CD14-positive monocyte (primary cell): ENCODE results near the gene SMYD4. TPM values are rescaled to one million over a fixed set of nuclear protein-coding genes. Genes with fewer than 3 reads are reported as not detected.

Experiments
- DNase-seq, 3 donors: peaks; one replicate each; pipeline ENCODE4 v3.0.0-alpha.2; 2011 to 2022
- H2AFZ ChIP-seq: 2 replicates; pipeline ENCODE4 v1.6.0; 2012; ENCODE audit warnings: mild to moderate bottlenecking, low read depth, low read length, inconsistent platforms; ENCODE audit not compliant: insufficient read depth, poor library complexity, severe bottlenecking
- H3K27ac ChIP-seq, 2 donors: 1 replicate in 1 of 2; 2 replicates in 1 of 2; pipeline ENCODE4 v1.5.1; 2012 to 2013; ENCODE audit warnings: low read length in 2 of 2, control low read depth in 1 of 2, inconsistent platforms in 1 of 2, low read depth in 1 of 2, mild to moderate bottlenecking in 1 of 2
- H3K27me3 ChIP-seq, 2 donors: one replicate each; pipeline versions ENCODE4 v1.6.0 to v1.6.1; 2011 to 2013; ENCODE audit warnings: low read length in 2 of 2; ENCODE audit not compliant: control insufficient read depth in 2 of 2, insufficient read depth in 2 of 2
- H3K36me3 ChIP-seq, 2 donors: replicated peaks in 1 of 2; 1 replicate in 1 of 2; 2 replicates in 1 of 2; pipeline versions ENCODE4 v1.5.1 to v1.6.1; 2012 to 2013; ENCODE audit warnings: low read length in 2 of 2, control low read depth in 1 of 2, inconsistent platforms in 1 of 2, mild to moderate bottlenecking in 1 of 2; ENCODE audit not compliant: insufficient read depth in 2 of 2, control insufficient read depth in 1 of 2
- H3K4me1 ChIP-seq, 2 donors: 1 replicate in 1 of 2; 2 replicates in 1 of 2; pipeline versions ENCODE4 v1.5.1 to v1.6.1; 2012 to 2013; ENCODE audit warnings: low read length in 2 of 2, control low read depth in 1 of 2, inconsistent platforms in 1 of 2, mild to moderate bottlenecking in 1 of 2, moderate library complexity in 1 of 2; ENCODE audit not compliant: insufficient read depth in 2 of 2, control insufficient read depth in 1 of 2
- H3K4me2 ChIP-seq: replicated peaks from 2 replicates; pipeline ENCODE3; 2012; ENCODE audit warnings: low read length, moderate library complexity, mild to moderate bottlenecking; ENCODE audit not compliant: poor library complexity, severe bottlenecking; ENCODE audit errors: extremely low read depth
- H3K4me3 ChIP-seq, 3 experiments: fragments of 200-600 bp in 1 of 3; sonication (generic) in 1 of 3; replicated peaks in 1 of 3; 1 replicate in 2 of 3; 2 replicates in 1 of 3; pipeline ENCODE4 v1.5.1; 2011 to 2013; ENCODE audit warnings: low read length in 3 of 3, mild to moderate bottlenecking in 3 of 3, control low read depth in 2 of 3, low read depth in 2 of 3, inconsistent platforms in 1 of 3, moderate library complexity in 1 of 3
- H3K79me2 ChIP-seq: 2 replicates; pipeline ENCODE4 v1.6.0; 2012; ENCODE audit warnings: mild to moderate bottlenecking, control low read depth, inconsistent platforms, low read length, moderate library complexity; ENCODE audit not compliant: insufficient read depth
- H3K9ac ChIP-seq: 2 replicates; pipeline ENCODE4 v1.6.0; 2017; ENCODE audit warnings: low read length, mild to moderate bottlenecking; ENCODE audit not compliant: insufficient read depth, poor library complexity, severe bottlenecking
- H3K9me3 ChIP-seq, 2 donors: replicated peaks in 1 of 2; 1 replicate in 1 of 2; 2 replicates in 1 of 2; pipeline versions ENCODE4 v1.5.1 to v1.6.1; 2012 to 2013; ENCODE audit warnings: low read length in 2 of 2, control low read depth in 1 of 2; ENCODE audit not compliant: control insufficient read depth in 1 of 2, insufficient read depth in 1 of 2
- H4K20me1 ChIP-seq: 2 replicates; pipeline ENCODE4 v1.6.0; 2012; ENCODE audit warnings: mild to moderate bottlenecking, low read length, control low read depth, moderate library complexity; ENCODE audit not compliant: insufficient read depth
- H3K27ac Mint-ChIP-seq, 7 donors: one replicate each; pipeline ENCODE4 v1.8.0; 2020; ENCODE audit warnings: mild to moderate bottlenecking in 7 of 7, mixed read lengths in 7 of 7, moderate library complexity in 6 of 7, inconsistent platforms in 2 of 7
- H3K27me3 Mint-ChIP-seq, 3 donors: one replicate each; pipeline ENCODE4 v1.8.0; 2021 to 2022; ENCODE audit warnings: low read depth in 3 of 3, mild to moderate bottlenecking in 3 of 3, mixed read lengths in 3 of 3, moderate library complexity in 3 of 3, inconsistent platforms in 1 of 3
- H3K36me3 Mint-ChIP-seq, 2 donors: one replicate each; pipeline ENCODE4 v1.8.0; 2020; ENCODE audit warnings: mixed read lengths in 2 of 2, inconsistent platforms in 1 of 2, mild to moderate bottlenecking in 1 of 2
- H3K4me1 Mint-ChIP-seq: one replicate; pipeline ENCODE4 v1.8.0; 2020; ENCODE audit warnings: mild to moderate bottlenecking, mixed read lengths
- H3K4me3 Mint-ChIP-seq, 2 donors: one replicate each; pipeline ENCODE4 v1.8.0; 2020; ENCODE audit warnings: mild to moderate bottlenecking in 2 of 2, mixed read lengths in 2 of 2, moderate library complexity in 1 of 2
- H3K9me3 Mint-ChIP-seq, 7 donors: one replicate each; pipeline ENCODE4 v1.8.0; 2020 to 2022; ENCODE audit warnings: mixed read lengths in 7 of 7, mild to moderate bottlenecking in 6 of 7, moderate library complexity in 6 of 7, inconsistent platforms in 2 of 7
- WGBS: methylation state at CpG from one replicate; pipeline ENCODE4 v1.1.5; 2013; ENCODE audit warnings: missing lambda C conversion rate; ENCODE audit not compliant: insufficient coverage; 5-methylcytosine and 5-hydroxymethylcytosine counted together
- intact Hi-C, 2 donors: fragments of 100-400 bp; cut with micrococcal nuclease; formaldehyde crosslinking; loops; one replicate each; pipeline versions ENCODE4 v1.15.0 to v1.15.1; 2023
- polyA plus RNA-seq, 3 donors: library from polyadenylated mRNA; depleted of rRNA in 1 of 3; unstranded in 2 of 3; stranded (reverse) in 1 of 3; fragments of 300-500 nt in 2 of 3; fragments of >200 nt in 1 of 3; fragmentation: Illumina TruSeq in 2 of 3; gene quantifications; 1 replicate in 2 of 3; 2 replicates in 1 of 3; pipeline ENCODE4 v1.2.3, GENCODE V29; 2012 to 2021
- TF ChIP-seq, protein P1 (sequence below): fragments of 200-600 bp; IDR thresholded peaks from one replicate; pipeline ENCODE4 v1.8.0; 2022; ENCODE audit warnings: antibody characterized with exemption, mild to moderate bottlenecking

Gene SMYD4
- polyA plus RNA-seq, 3 donors: 3.2 to 7.6 (median 6.1) TPM

DNA sequence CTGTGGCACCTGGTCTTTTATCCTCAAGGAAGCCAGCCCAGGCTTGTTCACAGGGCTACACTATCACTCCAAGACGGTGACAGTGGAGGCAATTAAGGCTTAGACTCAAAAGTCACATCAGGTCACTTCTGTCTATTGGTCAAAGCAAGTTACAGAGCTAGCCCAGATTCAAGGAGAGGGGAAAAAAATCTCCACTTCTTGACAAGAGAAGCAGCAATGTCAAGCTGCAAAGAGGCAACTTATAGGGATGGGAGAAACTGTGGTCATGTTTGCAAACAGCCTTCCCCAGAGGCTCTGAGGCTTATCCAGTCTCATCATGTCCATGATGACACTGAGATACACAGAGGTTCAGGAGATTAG is 36.3 kb downstream of the SMYD4 start:
- Histone ChIP-seq H3K27me3 (no peaks in the 10 kb centered on the region), H3K36me3 (no peaks in the 10 kb centered on the region), H4K20me1 (no peaks in the 10 kb centered on the region), H3K27ac (peak overlapping the region in 1 of 2 donors; percentile 3), H3K9me3 (no peaks in the 10 kb centered on the region), H3K79me2 (peaks cover 8% of the 10 kb centered on the region), H3K4me3 (no peak overlapping the region), H3K9ac (no peak overlapping the region), H2AFZ (no peak overlapping the region), H3K4me1 (no peaks in the 10 kb centered on the region), H3K4me2 (no peak overlapping the region)
- Mint-ChIP-seq H3K36me3 (peaks cover 15 to 36% of the 10 kb centered on the region in 2 donors), H3K9me3 (peaks cover 0 to 2% (median 0%) of the 10 kb centered on the region in 7 donors), H3K4me3 (no peak overlapping the region), H3K27me3 (peaks cover 0 to 1% (median 0%) of the 10 kb centered on the region in 3 donors), H3K27ac (peak overlapping the region in 2 of 7 donors; percentile 42 to 61), H3K4me1 (no peaks in the 10 kb centered on the region)
- DNase-seq: no peak
- intact Hi-C loops: no loop called here
- WGBS: no CpG with 5 or more reads among the region's 1 CpG
- TF ChIP-seq, protein P1, sequence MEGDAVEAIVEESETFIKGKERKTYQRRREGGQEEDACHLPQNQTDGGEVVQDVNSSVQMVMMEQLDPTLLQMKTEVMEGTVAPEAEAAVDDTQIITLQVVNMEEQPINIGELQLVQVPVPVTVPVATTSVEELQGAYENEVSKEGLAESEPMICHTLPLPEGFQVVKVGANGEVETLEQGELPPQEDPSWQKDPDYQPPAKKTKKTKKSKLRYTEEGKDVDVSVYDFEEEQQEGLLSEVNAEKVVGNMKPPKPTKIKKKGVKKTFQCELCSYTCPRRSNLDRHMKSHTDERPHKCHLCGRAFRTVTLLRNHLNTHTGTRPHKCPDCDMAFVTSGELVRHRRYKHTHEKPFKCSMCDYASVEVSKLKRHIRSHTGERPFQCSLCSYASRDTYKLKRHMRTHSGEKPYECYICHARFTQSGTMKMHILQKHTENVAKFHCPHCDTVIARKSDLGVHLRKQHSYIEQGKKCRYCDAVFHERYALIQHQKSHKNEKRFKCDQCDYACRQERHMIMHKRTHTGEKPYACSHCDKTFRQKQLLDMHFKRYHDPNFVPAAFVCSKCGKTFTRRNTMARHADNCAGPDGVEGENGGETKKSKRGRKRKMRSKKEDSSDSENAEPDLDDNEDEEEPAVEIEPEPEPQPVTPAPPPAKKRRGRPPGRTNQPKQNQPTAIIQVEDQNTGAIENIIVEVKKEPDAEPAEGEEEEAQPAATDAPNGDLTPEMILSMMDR: no peak

DNA sequence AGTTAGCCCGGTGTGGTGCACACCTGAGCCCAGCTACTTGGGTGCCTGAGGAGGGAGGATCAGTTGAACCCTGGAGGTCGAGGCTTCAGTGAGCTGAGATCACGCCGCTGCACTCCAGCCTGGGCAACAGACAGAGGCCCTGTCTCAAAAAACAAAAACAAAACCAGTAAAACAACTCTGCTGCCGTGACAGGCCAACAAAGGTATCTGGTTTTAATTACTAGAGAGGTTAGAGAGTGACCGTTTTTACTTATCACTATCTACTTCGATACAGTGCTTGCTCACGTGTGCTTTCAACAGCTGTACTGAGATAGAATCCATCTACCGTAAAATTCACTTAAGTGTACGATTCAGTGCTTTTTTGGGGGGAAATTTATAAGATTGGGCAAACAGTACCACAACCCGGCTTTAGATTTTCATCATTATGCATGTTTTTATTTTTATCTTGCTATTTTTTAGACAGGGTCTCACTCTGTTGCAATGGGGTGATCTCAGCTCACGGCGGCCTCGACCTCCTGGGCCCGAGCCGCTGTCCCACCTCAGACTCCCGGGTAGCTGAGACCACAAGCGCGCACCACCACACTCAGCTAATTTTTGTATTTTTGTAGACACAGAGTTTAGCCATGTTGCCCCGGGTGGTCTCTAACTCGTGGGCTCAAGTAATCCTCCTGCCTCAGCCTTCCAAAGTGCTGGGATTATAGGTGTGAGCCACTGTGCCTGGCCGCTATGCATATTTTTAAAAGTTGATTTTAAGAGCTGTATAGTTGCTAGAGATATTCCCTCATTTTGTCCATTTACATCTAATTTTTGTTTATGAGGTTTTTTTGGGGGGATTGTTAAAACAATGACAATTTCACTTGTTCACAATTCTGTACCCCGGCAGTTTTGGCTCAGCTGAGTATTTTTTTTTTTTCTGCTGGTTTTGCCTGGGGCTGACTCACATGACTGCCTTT is 36.9 kb downstream of the SMYD4 start:
- peak overlapping the region in 1 of 2 donors; percentile 3 for H3K27ac ChIP-seq
- no peak overlapping the region for H2AFZ ChIP-seq
- peaks cover 0 to 1% (median 0%) of the 10 kb centered on the region in 3 donors for H3K27me3 Mint-ChIP-seq
- DNase-seq: no peak
- H4K20me1 ChIP-seq: no peaks in the 10 kb centered on the region
- H3K9ac ChIP-seq: no peak overlapping the region
- peaks cover 15 to 34% of the 10 kb centered on the region in 2 donors for H3K36me3 Mint-ChIP-seq
- no peaks in the 10 kb centered on the region for H3K4me1 ChIP-seq
- intact Hi-C loops: no loop called here
- no peaks in the 10 kb centered on the region for H3K27me3 ChIP-seq
- H3K9me3 ChIP-seq: no peaks in the 10 kb centered on the region
- H3K9me3 Mint-ChIP-seq: peaks cover 0 to 2% (median 0%) of the 10 kb centered on the region in 7 donors
- H3K27ac Mint-ChIP-seq: peak overlapping the region in 2 of 7 donors; percentile 42 to 61
- no peak overlapping the region for H3K4me3 ChIP-seq
- TF ChIP-seq, protein P1: no peak
- no peaks in the 10 kb centered on the region for H3K4me1 Mint-ChIP-seq
- H3K4me3 Mint-ChIP-seq: no peak overlapping the region
- no peak overlapping the region for H3K4me2 ChIP-seq
- H3K36me3 ChIP-seq: peaks cover 0 to under 1% of the 10 kb centered on the region in 2 donors
- 98% methylated on average over 12 of the region's 23 CpGs for WGBS
- peaks cover 8% of the 10 kb centered on the region for H3K79me2 ChIP-seq
